Measurements from ENCODE around the gene THBD.

Gene THBD

GRCh38 chr20:23049201-23050075 lies at the start of gene THBD:
Gene THBD, minus strand, starts transcription at chr20:23049672. Its CDS starts 168 bp downstream, at chr20:23049504.
- no peak for DNase-seq

- no peak for DNase-seq
Measured at GRCh38 chr20:23097636-23098580, 48.4 kb upstream of the THBD start.

GRCh38 chr20:23096986-23097520 lies 47.6 kb upstream of the THBD start:
- DNase-seq, result no peak

- DNase-seq, result no peak
Measured at GRCh38 chr20:23096097-23096496, 46.6 kb upstream of the THBD start.

GRCh38 chr20:23095499-23095898 lies 46.0 kb upstream of the THBD start:
- DNase-seq, result no peak

- no peak for DNase-seq
Measured at GRCh38 chr20:23094927-23095326, 45.5 kb upstream of the THBD start.

- DNase-seq, result no peak
Measured at GRCh38 chr20:23094213-23094896, 44.9 kb upstream of the THBD start.

- no peak for DNase-seq
Measured at GRCh38 chr20:23093613-23094012, 44.1 kb upstream of the THBD start.

- no peak for DNase-seq
Measured at GRCh38 chr20:23092861-23093495, 43.5 kb upstream of the THBD start.

GRCh38 chr20:23092384-23092756 lies 42.9 kb upstream of the THBD start:
- DNase-seq, result no peak

- DNase-seq, result no peak
Measured at GRCh38 chr20:23091721-23092383, 42.4 kb upstream of the THBD start.

- DNase-seq, result no peak
Measured at GRCh38 chr20:23090878-23091277, 41.4 kb upstream of the THBD start.

- DNase-seq, result no peak
Measured at GRCh38 chr20:23090147-23090546, 40.7 kb upstream of the THBD start.

- DNase-seq, result no peak
Measured at GRCh38 chr20:23088866-23089265, 39.4 kb upstream of the THBD start.

GRCh38 chr20:23087587-23088251 lies 38.2 kb upstream of the THBD start:
- DNase-seq, result no peak

- DNase-seq, result no peak
Measured at GRCh38 chr20:23086931-23087411, 37.5 kb upstream of the THBD start.

GRCh38 chr20:23086056-23086566 lies 36.6 kb upstream of the THBD start, which contains the start of gene CD93:
Gene CD93, minus strand, starts transcription at chr20:23086324. Its CDS starts 132 bp downstream, at chr20:23086192.
- DNase-seq, result no peak

GRCh38 chr20:23085436-23086055 lies 36.1 kb upstream of the THBD start:
- no peak for DNase-seq

- no peak for DNase-seq
Measured at GRCh38 chr20:23084845-23085365, 35.4 kb upstream of the THBD start.

GRCh38 chr20:23084282-23084844 lies 34.9 kb upstream of the THBD start:
- DNase-seq, result no peak
